ENCODE data around the gene DHX58. TPM values are rescaled to one million over a fixed set of nuclear protein-coding genes. Genes with fewer than 3 reads are reported as not detected.
A peak's percentile ranks its signal among the peaks of the same experiment; 100 is the strongest.

DHX58 gene
- total RNA-seq, 2 experiments from 2014 or later, result 33.5 to 35.6 TPM

GRCh38 chr17:42131981-42132432, 19.5 kb upstream of the DHX58 start:
- no peak overlapping the region for H3K4me3 ChIP-seq (ENCODE audit: low read length)
- no peaks in the 10 kb centered on the region for H3K27me3 ChIP-seq (ENCODE audit: control insufficient read depth in 1 of 2, insufficient read depth in 2 of 2, low read length in 2 of 2)
- H3K36me3 Mint-ChIP-seq (ENCODE audit: low read depth), result peaks cover 74% of the 10 kb centered on the region
- H3K9me3 Mint-ChIP-seq, result no peaks in the 10 kb centered on the region
- no peak for TF ChIP-seq CTCF (IDR thresholded peaks at IDR 0.05)
- H3K27me3 Mint-ChIP-seq, result no peaks in the 10 kb centered on the region
- H3K27ac Mint-ChIP-seq, result peak overlapping the region; percentile 76
- peaks cover 66% of the 10 kb centered on the region for H3K36me3 ChIP-seq (ENCODE audit: insufficient read depth, low read length)
- DNase-seq (no peak), ATAC-seq (ENCODE audit: poor library complexity) (no peak)
- H3K9me3 ChIP-seq (ENCODE audit: control insufficient read depth in 1 of 2, insufficient read depth in 1 of 2, low read length in 2 of 2), result no peaks in the 10 kb centered on the region
- peaks cover 52% of the 10 kb centered on the region for H3K4me1 ChIP-seq (ENCODE audit: insufficient read depth, low read length)
- POLR2A ChIA-PET, result no interaction called here
- no peak overlapping the region for H3K27ac ChIP-seq (ENCODE audit: low read depth in 1 of 2, low read length in 2 of 2)
- CTCF ChIA-PET, result interaction anchor here (1.1 kb wide), 1 partner anchor 31 kb away, joined by 3 read pairs; no protein-coding TSS in a partner anchor
- no peak overlapping the region for H3K4me3 Mint-ChIP-seq
- intact Hi-C loops (cut with DNase I, micrococcal nuclease), result no loop called here
- H3K4me1 Mint-ChIP-seq (ENCODE audit: low read depth), result peaks cover 60% of the 10 kb centered on the region

GRCh38 chr17:42131232-42131631, 18.7 kb upstream of the DHX58 start:
- peaks cover 65% of the 10 kb centered on the region for H3K36me3 ChIP-seq (ENCODE audit: insufficient read depth, low read length)
- TF ChIP-seq CTCF (IDR thresholded peaks at IDR 0.05), result no peak
- H3K36me3 Mint-ChIP-seq (ENCODE audit: low read depth), result peaks cover 77% of the 10 kb centered on the region

GRCh38 chr17:42130310-42130936, 17.9 kb upstream of the DHX58 start:
- Mint-ChIP-seq H3K9me3 (no peaks in the 10 kb centered on the region), H3K27me3 (no peaks in the 10 kb centered on the region), H3K4me1 (ENCODE audit: low read depth) (peaks cover 45% of the 10 kb centered on the region), H3K27ac (peak overlapping the region; percentile 76), H3K4me3 (no peak overlapping the region), H3K36me3 (ENCODE audit: low read depth) (peaks cover 77% of the 10 kb centered on the region)
- H3K27ac ChIP-seq (ENCODE audit: low read depth in 1 of 2, low read length in 2 of 2), result no peak overlapping the region
- no peaks in the 10 kb centered on the region for H3K9me3 ChIP-seq (ENCODE audit: control insufficient read depth in 1 of 2, insufficient read depth in 1 of 2, low read length in 2 of 2)
- ATAC-seq (ENCODE audit: poor library complexity) (no peak), DNase-seq (no peak)
- peaks cover 36% of the 10 kb centered on the region for H3K4me1 ChIP-seq (ENCODE audit: insufficient read depth, low read length)
- H3K4me3 ChIP-seq (ENCODE audit: low read length), result no peak overlapping the region
- CTCF ChIA-PET, result no interaction called here
- no peak for TF ChIP-seq CTCF (IDR thresholded peaks at IDR 0.05)
- H3K36me3 ChIP-seq (ENCODE audit: insufficient read depth, low read length), result peaks cover 67% of the 10 kb centered on the region
- H3K27me3 ChIP-seq (ENCODE audit: control insufficient read depth in 1 of 2, insufficient read depth in 2 of 2, low read length in 2 of 2), result no peaks in the 10 kb centered on the region
- intact Hi-C loops (cut with DNase I, micrococcal nuclease), result no loop called here
- POLR2A ChIA-PET, result no interaction called here

More at GRCh38 chr17:42131232-42131631, 18.7 kb upstream of the DHX58 start:
- POLR2A ChIA-PET, result no interaction called here
- Histone ChIP-seq H3K9me3 (ENCODE audit: control insufficient read depth in 1 of 2, insufficient read depth in 1 of 2, low read length in 2 of 2) (no peaks in the 10 kb centered on the region), H3K4me1 (ENCODE audit: insufficient read depth, low read length) (peaks cover 44% of the 10 kb centered on the region), H3K4me3 (ENCODE audit: low read length) (no peak overlapping the region), H3K27me3 (ENCODE audit: control insufficient read depth in 1 of 2, insufficient read depth in 2 of 2, low read length in 2 of 2) (no peaks in the 10 kb centered on the region), H3K27ac (ENCODE audit: low read depth in 1 of 2, low read length in 2 of 2) (no peak overlapping the region)
- Mint-ChIP-seq H3K27me3 (no peaks in the 10 kb centered on the region), H3K4me3 (no peak overlapping the region), H3K4me1 (ENCODE audit: low read depth) (peaks cover 53% of the 10 kb centered on the region), H3K9me3 (no peaks in the 10 kb centered on the region), H3K27ac (peak overlapping the region; percentile 76)
- DNase-seq (no peak), ATAC-seq (ENCODE audit: poor library complexity) (no peak)
- CTCF ChIA-PET, result no interaction called here
- intact Hi-C loops (cut with DNase I, micrococcal nuclease), result no loop called here
